AG20443 (cell line): ENCODE measurements around the gene KRTAP10-1.
"Not testable (repeated sequence)": the region's sequence is repeated elsewhere in the genome, so short reads cannot be mapped to it uniquely, and the experiment has no call there.

Experiments used
- DNase-seq: peaks from one replicate; pipeline ENCODE4 v3.0.0; 2012; ENCODE audit warnings: low spot score, mixed read lengths

KRTAP10-1 gene

DNA sequence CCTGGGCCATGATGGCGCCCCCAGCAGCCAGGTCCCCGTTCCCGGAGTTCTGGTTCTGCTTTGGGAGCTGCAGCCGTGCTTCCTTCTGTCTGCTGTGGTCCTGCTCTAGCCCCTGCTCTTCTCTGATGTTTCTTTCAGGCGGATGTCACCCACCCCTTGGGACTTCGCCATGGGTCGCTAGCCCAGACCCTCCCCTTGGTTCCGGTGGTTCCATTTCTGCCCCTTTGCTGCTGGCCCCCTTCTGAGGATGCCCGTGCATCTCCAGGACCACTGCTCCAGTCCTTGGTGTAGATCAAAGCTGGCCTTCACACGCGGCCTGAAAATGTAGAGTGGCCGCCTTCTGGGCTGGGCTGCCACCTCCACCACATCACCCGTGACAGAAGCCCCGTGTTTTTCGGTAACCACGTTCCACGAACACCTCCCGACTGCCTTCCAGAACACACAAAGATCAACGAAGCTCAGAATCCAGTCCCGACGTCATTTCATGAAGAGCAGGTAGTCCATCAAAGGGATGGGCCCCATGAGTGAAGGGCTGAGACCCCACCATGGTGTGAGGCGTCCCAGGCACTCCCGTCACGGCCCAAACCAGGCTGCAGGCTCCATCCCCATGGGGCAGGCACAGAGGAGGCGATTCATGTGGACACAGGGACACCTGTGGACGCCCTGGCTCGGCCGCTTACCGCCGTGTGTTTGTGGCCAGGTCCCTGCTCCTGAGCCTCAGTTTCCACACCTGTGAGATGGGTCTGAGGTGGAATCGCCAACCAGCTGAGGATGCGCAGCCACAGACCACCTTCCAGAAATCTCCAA is 24.4 kb downstream of the KRTAP10-1 start:
- DNase-seq: no peak

DNA sequence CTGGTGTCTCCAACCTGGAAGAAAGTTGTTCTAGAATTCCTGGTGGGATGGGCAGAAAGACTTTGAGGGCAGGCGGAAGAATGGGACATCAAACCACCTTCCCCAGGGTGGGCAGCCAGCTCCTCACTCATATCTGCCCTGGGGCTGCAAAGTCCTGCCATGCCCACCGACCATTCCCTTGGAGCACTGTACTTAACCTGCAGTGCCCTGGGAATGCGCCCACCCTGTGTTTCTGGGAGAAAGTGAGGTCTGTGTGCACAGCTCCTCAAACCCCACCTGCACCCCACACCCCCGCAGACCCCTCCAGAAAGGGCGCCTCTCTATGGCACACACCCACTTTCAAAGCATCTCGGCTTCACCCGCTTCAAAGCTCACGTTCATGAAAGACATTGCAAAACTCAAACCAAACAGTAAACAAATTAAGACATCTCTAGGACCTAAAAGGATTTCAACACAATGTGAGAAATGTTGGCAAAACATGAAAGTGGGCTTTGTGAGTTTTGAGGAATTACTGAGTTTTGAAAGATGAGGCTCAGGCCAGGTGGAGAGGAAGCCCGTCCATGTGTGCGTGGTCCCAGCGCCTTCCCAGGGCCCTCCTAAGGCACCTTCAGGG is 25.1 kb downstream of the KRTAP10-1 start:
- DNase-seq: no peak

DNA sequence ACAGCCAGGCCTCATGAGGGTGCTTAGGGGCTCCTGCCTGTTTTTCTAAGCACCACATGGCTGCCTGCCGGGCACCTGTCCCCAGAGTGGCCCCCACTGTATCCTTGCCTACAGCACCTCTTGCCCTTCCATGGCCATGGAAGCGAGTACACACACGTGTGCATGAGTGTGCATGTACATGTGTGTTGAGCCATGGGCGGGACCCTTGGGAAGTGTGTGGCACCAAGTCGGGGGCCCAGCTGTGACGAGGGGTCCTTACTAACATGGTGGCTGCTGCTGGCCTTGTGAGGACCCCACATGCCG is 25.8 kb downstream of the KRTAP10-1 start:
- no peak for DNase-seq

DNA sequence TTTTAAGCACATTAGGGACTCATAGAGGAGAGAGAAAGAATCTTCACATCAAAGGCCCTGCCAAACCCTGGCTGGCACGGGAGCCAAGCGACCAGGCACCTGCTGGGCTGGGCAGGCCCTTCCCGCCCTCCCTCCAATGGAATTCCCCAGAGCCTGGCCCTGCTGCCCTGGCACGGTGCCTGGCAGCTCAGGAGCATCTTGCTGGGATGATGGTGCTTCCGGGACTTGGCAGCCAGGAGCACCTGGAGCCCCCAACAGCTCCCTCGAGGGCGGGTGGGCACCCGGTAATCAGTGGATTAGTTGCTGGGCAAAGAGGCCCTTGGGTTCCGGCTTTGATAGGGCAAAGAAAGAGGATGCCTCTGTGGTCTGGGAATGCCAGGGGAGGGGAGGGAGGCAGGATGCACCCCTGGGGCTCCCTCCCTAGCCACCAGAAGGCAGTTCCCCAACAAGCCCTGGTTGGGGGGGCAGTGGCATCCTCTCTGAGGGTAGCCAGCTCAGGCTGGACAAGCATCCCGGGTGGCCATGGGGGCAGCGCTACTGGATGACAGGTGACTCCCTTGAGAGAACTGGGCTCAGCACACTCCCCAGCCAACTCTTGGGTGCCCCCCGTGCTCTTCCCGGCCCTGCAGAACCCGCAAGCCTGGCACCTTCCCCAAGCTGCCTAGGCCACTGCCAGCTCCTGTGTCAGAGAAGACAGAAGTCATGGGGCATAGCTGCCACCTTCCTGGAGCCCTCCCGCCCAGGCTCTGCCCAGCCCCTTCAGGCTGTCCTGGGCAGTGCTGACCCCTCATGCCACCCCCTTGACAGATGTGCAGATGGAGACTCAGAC is 26.4 kb downstream of the KRTAP10-1 start:
- DNase-seq: no peak

DNA sequence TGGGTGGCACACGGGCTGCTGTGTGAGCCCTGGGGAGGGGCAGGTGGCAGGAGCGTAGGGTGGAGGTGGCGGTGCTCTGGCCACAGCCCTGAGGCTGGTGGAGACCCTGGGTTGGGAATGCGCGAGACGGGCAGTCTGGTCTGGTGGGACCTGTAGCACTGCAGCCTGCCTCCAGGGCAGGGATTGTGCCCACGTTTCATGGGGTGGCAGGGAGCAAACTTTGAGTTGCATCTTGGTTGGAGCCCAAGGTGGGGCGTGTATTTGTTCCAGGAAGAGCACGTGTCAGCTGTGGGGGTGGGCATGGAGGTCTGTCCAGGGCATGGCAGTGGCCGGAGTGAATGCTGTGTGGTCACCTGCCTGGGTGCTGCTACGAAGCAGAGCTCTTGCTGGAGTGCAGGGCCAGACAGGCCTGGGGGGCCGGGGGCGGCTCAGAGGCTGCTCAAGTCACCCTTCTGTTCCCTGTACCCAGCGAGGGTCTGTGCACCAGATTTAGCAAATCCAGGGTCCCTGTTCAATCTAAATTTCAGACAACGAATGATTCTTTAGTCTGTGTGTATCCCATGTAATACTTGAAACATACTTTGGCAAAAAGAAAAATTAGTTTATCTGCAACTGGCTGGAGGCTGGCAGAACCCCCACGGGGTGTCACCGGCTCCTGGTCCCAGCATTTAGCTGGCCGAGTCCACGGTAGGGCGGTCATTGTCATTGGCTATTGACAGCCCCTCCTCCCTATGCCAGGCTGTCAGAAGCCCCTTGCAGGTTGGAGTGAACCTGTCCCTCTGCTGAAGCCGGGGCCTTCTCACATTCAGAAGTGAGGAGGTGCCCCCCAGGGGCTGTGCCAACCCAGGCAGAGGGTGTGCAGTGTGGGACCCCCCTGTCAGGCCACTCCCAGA is 27.3 kb downstream of the KRTAP10-1 start:
- DNase-seq: no peak

DNA sequence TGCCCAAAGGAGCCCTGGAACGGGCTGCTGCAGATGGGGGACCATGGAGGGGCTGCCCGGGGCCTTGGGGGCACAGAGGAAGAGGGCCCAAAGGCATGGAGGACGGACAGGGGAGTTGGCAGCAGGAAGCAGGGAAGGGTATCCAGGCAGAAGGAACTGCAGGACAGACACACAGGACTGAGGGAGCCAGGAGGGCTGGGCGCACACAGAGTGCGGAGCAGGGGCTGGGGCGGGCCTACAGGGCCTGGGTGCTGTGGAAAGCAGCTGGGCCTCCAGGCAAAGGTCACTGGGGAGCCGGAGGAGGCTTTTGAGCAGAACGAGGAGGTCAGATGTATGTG is 28.1 kb downstream of the KRTAP10-1 start:
- DNase-seq: no peak

DNA sequence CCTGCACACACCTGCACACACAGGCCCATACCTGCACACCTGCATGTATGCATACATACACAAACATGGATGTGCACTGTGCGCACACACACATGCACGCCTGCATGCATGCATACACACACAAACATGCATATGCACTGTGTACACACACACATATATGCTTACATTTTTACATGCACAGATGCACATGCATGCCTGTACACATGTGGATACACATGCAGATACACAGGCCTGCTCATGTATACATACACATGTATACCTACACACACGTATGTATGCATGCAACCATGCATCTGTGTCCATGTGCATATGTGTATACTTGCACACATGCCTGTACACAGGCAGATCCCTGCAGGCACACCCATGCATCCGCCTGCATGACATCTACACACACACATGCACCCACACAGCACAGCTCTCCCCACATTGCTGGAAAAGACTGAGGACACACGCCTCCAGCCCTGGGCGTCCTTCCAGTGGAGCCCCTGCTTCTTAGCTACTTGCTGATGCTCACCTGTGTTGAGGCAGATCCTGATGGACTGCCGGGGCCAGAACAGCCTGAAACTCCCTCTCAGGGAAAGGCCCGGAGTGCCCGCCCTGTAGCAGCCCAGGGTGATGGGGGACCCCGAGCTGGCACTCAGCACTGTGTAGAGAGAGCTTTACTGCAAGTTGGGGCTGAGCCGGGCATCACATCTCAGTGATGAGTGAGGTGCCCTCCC is 28.6 kb downstream of the KRTAP10-1 start:
- DNase-seq: no peak

DNA sequence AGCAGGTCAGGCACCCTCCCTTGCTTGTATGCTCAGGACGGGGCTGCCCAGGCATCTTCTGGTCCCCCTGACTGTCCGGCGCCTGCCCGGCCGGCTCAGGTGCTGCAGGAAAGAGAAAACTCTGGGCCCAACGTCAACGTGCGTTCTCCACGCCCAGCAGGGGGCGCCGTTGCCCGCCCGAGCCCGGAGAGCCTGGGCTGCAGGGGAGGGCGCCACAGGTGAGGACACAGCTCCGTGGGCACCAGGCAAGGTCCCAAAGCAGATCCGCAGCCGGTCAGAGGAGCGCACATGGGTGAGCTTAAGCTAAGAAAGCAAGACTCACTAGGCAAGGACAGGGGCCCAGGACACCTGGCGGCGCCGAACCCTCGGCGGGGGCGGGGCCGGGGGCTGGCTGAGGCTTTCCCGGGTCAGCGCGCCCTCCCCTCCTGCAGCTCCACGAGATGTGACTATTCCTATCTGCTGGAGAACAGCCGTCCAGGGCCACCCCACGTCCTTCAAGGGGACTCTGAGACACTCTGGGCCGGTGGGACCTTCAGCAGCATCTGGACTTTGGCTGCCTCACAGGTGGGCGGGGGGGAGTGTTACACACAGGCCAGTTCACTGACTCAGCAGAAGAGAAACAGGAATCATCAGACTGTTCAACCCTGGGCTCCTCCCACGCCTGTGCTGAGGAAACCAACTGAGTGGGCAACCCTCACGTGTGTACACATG is 29.3 kb downstream of the KRTAP10-1 start:
- peak; percentile 74 for DNase-seq

DNA sequence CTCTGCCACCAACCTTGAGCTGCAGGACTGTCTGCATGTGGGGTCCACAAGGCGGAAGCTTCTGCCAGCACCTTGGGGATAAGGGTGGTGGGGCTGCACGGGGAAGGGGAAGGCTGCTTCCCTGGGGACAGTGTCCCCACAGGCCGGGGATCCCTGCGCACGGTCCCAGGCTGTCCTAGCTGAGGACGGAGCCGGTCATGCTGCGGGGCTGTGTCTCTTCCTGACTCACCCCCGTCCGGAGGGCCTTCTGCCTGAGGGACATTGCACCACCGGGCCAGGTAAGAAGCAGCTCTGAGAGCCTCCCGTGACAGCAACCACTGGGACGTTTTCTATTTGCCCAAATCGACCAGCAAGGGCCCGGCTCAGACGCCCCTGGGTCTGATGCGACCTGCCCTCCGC is 29.9 kb downstream of the KRTAP10-1 start:
- no peak for DNase-seq

DNA sequence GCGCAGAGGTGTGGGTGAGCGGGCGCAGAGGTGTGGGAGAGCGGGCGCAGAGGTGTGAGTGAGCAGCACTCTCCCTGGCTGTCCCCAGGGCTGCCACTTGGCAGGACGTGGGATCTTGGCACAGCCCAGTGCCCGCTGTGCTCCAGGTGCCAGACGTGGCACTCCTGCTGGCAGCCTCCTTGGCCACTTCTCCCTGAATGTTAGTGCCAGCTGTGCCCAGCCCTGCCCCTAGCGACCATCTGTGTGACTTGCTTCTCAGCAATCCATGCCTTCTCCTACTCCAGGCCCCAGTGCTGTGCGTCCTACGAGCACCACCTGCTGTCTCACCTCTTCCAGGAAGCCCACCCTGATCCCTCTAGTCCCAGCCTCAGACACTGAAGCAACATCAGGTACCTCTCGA is 30.5 kb downstream of the KRTAP10-1 start:
- peak; percentile 45 for DNase-seq

DNA sequence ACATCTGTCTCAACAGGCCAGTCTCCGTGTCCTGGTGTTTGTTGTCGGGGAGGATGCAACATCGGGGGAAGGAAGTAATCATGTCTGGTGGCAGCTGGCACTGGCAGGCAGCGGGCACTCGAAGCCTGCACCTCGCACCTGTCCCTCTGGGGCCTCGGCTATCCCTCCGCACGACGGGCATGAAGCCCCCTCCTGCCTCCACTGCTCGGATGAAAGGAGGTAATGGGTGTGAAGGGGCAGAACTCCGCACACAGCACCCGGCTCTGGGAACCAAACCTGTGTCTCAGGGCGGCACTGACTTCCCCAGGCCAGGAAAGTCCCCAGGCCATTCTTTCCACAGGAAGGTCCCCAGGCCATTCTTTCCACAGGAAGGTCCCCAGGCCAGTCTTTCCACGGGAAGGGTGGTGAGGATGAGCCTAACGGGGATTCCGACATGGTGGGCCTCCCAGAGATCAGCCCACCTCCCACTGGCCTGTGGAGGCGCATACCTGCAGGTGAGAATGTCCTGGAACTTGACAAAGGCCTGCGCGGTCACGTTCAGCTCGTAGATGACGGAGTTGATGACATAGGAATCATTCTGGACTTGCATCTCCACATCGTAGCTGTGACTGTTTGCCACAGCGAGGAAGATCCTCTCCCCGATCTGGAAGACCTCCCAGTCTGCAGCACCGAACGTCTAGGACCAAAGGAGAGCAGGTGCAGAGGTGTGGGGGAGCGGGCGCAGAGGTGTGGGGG is 31.1 kb downstream of the KRTAP10-1 start:
- DNase-seq: no peak

DNA sequence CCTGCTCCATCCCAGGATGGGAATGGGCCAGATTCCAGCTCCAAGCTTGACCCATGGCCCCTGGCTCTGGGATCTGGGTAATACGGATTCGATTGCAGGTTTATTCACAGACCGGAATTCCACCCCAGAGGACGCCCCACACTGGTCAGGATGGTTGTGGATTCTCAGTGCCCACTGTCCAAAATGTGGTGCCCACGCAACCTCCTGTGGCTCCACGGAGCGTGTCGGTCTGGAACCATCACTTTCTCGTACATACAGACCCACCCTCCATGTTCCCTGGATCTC is 31.6 kb downstream of the KRTAP10-1 start:
- DNase-seq: no peak

DNA sequence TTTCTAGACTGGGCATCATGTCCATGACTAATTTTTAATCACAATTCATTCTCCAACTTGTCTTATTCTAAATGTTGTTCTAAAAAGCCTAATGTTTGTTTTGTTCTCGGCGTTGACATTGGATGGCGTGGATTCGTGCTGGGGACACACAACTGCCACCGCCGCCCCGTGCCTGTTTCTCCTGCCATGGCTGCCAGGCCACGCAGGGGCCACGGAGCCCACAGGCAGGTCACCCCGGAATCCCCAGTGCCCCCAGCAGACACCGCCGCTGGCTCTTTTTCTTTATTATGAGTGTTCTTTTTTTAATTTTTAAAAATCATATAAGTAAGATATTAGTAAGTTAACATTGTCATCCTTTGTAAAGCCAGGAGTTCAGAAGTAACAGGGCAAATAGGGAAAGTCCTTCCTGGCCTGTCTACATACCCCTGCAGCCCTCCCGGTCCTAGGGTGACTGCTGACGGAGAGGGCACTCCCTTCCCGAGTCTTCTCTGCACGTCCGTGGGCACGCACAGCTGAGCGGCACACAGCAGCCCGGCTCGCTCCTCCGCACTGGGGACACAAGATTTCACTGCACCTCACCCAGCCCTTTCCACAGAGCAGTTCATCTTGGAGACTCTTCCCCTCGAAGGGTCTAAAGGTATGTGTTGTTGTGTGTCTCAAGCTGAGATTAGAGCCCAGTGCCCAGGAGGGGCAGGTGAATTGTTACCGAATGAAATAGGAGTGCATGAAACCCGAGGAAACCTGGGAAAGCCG is 32.1 kb downstream of the KRTAP10-1 start:
- DNase-seq: no peak

DNA sequence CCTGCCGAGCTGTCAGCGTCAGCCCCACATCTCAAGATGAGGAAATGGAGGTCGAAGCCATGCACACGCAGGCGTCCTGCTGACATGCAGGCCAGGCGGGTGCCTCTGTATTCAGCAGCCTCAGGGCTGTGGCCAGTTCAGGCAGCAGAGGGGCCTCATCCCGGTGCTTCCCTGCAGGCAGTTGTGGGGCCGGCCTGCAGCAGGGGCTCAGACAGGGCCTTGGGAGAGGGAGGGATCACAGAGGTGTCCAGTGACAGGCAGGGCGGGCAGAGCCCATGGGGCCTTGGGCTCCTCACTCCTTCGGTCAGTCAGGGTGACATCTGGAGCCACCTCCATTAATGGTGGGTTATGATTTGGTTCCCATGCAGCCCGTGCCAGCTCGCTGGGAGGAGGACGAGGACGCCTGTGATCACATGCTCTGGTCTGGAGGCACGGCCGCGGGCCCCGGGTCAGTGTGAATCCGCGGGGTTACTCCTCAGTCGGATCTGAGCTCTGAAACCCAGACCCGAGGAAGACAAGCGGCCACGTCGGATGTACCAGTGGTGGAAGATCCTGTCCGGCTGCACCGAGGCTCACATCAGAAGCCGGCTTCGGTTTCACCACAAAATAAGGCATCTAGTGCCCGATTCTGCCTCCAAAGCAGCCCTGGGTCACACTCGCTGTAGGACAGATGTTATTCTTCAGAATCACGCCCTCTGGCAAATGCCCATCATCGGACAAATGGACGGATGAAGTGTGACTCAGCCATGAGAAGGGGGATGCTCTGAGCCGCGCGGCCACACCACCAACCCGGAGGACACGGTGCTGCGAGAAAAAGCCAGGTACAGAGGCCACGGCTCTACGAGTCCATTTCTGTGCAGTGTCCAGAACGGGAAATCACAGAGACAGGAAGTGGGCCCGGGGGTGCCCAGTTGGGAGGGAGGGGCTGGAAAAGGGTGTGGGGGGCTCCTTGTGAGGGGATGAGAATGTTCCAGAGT is 33.4 kb downstream of the KRTAP10-1 start:
- DNase-seq: no peak

DNA sequence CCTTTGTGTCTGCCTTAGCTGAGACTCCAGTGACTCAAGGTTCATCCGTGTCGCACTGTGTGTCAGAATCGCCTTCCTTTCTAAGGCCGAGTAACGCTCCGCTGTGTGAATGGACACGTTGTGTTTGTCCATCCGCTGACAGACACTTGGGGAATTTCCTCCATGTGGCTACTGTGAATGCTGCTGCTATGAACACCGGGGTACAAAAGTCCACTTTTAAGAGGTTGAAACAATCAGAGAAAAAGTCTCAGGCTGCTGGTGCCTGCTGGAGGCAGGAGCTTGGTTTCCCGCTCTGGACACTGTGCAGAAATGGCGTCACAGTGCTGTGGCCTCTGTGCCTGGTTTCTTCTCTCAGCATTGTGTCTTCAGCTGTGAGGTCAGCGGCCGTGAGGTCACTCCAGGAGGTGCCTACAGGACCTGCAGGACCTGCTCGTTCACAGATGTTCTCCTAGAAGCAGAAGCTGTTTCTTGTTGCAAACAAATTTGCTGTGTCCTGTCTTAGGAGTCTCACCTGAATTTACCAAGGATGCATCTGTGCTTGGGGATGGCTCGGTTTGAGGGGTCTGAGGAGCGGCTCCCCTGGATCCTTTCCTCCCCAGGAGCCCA is 34.2 kb downstream of the KRTAP10-1 start:
- no peak for DNase-seq

DNA sequence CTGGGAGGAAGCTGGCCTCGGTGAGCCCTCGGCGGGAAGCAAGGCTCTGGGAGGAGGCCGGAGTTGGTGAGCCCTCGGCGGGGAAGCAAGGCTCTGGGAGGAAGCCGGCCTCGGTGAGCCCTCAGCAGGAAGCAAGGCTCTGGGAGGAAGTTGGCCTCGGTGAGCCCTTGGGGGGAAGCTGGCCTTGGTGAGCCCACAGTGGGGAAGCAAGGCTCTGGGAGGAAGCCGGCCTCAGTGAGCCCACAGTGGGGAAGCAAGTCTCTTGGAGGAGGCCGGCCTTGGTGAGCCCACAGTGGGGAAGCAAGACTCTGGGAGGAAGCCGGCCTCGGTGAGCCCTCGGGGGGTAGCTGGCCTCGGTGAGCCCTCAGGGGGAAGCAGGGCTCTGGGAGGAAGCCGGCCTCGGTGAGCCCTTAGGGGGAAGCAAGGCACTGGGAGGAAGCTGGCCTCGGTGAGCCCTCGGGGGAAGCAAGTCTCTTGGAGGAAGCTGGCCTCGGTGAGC is 36.0 kb downstream of the KRTAP10-1 start:
- DNase-seq: no peak

DNA sequence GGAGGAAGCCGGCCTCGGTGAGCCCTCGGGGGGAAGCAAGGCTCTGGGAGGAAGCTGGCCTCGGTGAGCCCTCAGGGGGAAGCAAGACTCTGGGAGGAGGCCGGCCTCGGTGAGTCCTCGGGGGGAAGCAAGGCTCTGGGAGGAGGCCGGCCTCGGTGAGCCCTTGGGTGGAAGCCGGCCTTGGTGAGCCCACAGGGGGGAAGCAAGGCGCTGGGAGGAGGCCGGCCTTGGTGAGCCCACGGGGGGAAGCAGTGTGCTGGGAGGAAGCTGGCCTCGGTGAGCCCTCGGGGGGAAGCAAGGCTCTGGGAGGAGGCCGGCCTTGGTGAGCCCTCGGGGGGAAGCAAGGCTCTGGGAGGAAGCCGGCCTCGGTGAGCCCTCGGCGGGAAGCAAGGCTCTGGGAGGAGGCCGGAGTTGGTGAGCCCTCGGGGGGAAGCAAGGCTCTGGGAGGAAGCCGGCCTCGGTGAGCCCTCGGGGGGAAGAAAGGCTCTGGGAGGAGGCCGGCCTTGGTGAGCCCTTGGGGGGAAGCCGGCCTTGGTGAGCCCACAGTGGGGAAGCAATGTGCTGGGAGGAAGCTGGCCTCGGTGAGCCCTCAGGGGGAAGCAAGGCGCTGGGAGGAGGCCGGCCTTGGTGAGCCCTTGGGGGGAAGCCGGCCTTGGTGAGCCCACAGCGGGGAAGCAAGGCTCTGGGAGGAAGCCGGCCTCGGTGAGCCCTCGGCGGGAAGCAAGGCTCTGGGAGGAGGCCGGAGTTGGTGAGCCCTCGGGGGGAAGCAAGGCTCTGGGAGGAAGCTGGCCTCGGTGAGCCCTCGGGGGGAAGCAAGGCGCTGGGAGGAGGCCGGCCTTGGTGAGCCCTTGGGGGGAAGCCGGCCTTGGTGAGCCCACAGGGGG is 36.7 kb downstream of the KRTAP10-1 start:
- not testable (repeated sequence) for DNase-seq
